ENCODE data around the gene ELAVL4.

ELAVL4 gene

DNA sequence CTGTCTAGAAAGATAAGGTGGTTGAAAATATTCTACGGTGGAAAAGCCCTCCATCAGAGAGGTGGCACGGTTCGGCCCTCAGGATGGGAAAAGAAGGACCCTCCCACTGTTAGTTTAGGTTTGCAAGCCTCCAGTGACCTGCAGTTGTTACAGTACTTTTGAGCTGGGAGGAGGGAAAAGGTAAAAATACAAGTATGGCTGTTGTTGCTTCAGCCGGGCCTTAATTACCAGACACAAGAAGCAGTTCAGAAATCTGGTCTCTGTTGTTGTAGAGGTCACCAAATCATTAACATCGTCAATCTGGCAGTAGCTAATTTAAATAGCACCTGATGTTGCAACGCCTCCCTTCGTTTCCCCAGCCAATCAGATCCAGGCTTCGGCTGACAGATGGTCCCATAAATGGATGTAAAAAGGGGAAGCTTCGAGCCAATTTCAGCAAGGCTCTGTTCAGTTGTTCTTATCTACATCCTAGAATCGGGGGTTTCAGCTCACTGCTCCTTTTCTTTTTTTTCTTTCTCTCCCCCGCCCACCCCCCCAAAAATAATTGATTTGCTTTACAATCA lies at the start of gene ELAVL4:
TSS of gene ELAVL4 (plus strand) at position 424 of the 563 bp plus-strand sequence. CDS start 270 bp downstream, outside the sequence.
- DNase-seq (ENCODE audit: low read depth): no peak

DNA sequence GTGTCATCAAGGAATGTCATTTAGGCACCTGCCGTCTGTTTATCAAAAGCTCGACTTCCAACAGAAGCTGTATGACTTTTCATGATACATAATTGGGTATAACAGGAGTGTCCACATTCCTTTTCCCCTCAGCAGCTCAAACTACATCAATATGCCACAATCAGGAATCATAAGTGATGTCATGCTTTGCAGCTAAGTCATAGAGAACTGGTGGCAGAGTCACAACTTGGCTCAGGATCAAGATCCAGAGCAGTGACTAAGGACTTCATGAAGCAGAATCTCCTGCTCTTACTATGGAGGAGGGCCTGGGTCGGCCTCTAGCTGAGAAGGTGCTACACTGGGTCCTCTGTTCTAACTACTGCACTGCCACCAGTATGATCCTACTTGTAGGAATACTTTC lies 48.4 kb upstream of the ELAVL4 start:
- no peak for DNase-seq (ENCODE audit: low read depth)

DNA sequence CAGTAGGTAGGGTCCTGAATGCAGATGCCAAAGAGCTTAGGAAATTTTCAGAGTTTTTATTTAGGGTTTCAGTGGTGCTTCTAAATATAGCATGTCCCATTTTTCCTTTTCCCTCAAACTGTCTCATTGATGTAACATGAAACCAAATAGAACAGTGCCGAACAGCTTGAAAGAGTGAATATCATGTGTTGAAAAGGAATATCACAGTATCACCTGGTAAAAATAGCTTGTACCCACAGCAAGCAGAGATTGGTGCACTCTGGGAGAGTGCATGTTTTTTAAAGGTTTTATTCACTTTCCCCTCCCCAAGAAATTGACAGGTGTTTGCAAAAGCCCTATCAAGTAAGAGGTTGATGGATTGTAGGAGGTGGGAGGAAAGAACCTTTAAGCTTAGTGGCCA lies 41.9 kb upstream of the ELAVL4 start:
- no peak for DNase-seq (ENCODE audit: low read depth)

GRCh38 chr1:50074931-50075330 lies 33.8 kb upstream of the ELAVL4 start:
- DNase-seq (ENCODE audit: low read depth): no peak

GRCh38 chr1:50077273-50077672 lies 31.4 kb upstream of the ELAVL4 start:
- no peak for DNase-seq (ENCODE audit: low read depth)

GRCh38 chr1:50080904-50081586 lies 27.7 kb upstream of the ELAVL4 start:
- DNase-seq (ENCODE audit: low read depth): no peak

DNA sequence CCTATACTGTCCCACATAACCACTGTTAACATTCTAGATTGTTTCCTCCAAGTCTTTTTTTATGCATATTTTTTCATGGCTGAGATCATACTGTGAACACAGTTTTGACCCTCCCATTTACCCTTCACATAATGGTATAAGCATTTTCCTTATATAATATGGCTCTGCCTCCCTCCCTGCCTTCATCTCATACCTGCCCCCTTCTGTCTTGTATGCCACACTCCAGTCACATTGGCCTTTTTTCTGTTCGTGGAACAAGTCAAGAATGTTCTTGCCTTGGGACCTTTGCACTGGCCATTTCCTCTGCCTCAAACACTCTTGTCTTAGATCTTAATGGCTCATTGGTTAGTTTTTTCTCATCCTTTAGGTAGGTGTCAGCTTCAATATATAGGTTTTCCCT lies 24.3 kb upstream of the ELAVL4 start:
- no peak for DNase-seq (ENCODE audit: low read depth)

DNA sequence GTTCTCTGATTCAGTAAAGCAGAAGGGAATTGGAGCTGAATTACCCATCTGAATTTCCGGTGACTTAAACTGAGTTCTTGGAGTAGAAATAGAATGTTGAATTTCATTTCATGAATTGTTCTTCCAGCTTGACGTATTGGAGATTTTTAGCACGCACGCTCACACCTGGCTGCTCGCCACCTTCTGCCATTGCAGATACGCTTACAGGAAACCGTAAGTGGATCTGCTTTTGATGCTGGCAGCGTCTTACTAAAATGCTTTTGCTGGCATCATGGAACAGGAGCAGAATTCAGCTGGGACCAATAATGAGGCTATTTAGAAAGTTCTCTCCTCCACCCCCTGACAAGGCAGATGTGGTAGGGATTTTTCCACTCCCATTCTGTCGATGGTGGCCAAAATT lies 17.7 kb upstream of the ELAVL4 start:
- DNase-seq (ENCODE audit: low read depth): no peak

- no peak for DNase-seq (ENCODE audit: low read depth)
These were observed 13.0 kb upstream of the ELAVL4 start for GRCh38 chr1:50095716-50096115.

DNA sequence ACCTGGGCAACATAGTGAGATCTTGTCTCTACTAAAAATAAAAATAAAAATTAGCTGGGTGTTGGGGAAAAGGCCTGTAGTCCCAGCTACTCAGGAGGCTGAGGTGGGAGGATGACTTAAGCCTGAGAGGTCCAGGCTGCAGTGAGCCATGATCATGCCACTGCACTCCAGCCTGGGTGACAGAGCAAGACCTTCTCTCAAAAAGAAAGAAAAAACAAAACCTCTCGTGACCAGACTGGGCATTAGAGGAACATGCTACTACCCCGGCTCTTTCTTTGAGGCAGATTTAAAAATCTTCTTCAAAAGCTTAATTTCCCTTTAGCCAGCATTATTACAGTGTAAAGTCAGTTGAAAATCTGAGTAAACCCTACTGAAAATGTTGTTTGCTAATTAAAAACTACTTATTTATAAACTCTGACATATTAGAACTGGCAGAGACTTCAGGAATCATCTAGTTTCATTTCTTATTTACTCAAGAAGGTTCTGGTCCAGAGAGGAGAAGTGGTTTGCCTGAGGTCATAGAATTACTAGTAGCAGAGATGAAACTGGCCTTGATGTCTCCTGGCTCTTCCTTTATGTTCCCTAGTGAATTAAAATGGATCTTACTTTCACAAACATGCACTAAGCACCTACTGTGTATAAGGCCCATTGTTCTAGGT lies 11.6 kb upstream of the ELAVL4 start:
- no peak for DNase-seq (ENCODE audit: low read depth)

DNA sequence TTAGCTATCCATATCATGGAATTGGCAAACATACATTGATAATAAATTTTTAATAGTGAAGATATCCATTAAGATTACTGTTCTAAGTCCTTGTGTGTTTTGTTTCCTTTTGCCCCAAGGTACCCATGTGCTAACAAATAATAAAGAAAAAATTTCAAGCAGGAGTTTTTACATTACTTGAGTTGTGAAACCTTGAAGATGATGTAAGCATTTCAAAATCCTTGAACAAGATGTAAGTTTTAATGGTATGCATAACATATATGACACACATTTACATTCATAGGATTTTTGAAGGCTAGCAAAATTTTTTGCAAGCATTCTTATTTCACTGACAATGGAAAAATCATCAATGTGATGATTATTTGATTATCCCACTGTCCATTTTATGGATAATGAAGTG lies 10.9 kb upstream of the ELAVL4 start:
- DNase-seq (ENCODE audit: low read depth): no peak

DNA sequence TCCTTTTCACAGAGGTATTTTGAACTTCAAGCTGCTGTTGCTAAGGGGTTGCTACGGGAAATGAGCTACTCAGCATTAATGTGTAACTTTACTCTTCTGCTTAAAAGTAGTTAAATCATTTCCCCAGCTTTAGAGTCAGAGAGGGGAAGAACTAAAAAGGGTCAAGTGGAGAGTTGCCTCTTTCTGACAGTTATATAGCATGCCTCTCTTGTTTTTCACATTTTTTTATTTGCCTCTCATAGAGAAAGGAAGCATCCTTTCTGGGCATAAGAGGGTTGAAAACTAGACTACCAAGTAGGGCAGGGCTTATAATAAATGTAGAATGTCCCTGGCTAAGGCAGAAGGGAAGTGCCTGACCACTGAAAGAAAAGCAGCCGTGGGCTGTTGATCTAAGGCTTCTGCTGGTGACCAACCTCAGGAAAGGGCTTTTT lies 10.1 kb upstream of the ELAVL4 start:
- DNase-seq (ENCODE audit: low read depth): no peak

GRCh38 chr1:50099654-50100053 lies 9.1 kb upstream of the ELAVL4 start:
- DNase-seq (ENCODE audit: low read depth): no peak

DNA sequence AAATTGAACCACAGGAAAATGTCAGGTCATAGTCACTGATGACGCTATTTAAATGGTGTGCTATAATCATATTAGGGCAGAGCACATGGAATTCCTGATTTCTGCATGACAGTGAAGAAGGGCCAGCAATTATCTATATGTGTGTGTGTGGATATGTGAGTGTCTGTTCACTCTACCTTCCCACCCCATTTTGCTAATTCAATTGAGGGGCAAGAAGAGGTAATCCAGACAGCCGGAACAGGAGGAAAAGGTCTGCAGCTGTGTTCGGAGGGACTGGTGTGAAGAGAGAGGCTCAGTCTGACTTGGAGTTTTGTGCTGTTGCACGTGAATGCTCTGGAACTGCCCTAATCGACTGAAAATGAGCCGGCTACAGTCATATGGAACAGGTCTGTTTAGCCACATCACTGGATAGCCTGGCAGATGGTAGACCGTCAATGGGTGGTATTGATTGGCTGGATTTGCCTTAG lies 5.1 kb upstream of the ELAVL4 start:
- DNase-seq (ENCODE audit: low read depth): no peak

- no peak for DNase-seq (ENCODE audit: low read depth)
These were observed 3.3 kb upstream of the ELAVL4 start for GRCh38 chr1:50105433-50105832.

- DNase-seq (ENCODE audit: low read depth): no peak
These were observed 2.5 kb upstream of the ELAVL4 start for GRCh38 chr1:50106095-50106761.

GRCh38 chr1:50109116-50109515 lies 396 bp downstream of the ELAVL4 start:
- DNase-seq (ENCODE audit: low read depth): no peak

GRCh38 chr1:50109647-50110075 lies 941 bp downstream of the ELAVL4 start:
- DNase-seq (ENCODE audit: low read depth): no peak

GRCh38 chr1:50110151-50110550 lies 1.4 kb downstream of the ELAVL4 start:
- DNase-seq (ENCODE audit: low read depth): no peak

DNA sequence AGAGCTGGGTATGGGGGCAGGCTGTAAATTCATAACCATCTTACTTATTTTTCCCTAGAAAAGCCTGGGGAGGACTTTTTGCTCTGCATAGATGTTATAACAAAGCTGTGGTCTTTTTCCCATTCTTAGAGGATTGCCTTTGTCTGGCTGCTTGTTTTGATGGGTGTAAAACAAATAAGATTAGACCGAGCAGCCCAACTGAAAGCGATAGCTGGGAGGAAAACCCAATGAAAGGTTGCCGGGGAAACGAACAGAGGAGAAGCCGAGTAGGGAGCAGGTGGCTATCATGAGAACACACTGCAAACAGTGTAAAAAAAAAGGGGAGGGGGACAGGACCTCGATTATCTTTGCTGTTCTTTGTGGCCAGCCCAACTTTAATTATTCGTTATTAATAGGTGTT lies 1.9 kb downstream of the ELAVL4 start:
- no peak for DNase-seq (ENCODE audit: low read depth)

DNA sequence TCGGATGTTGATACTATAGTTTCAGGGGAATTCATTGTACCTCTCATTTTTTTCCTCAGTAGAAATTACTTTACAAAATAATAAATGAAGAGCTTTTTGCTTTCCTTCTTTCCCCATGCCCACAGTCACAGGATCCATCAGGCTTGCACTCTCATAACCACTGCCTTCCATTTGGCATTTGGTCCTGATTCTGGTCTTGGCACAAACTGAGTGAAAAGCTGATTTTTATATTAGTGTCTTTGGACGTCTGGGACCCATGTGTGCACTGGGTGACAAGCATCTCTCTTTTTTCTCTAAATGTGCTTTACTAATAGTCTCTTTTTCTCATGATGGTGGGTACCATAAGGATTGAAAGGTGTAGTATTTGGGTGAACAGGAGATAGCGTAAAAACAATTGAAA lies 2.8 kb downstream of the ELAVL4 start:
- DNase-seq (ENCODE audit: low read depth): no peak

DNA sequence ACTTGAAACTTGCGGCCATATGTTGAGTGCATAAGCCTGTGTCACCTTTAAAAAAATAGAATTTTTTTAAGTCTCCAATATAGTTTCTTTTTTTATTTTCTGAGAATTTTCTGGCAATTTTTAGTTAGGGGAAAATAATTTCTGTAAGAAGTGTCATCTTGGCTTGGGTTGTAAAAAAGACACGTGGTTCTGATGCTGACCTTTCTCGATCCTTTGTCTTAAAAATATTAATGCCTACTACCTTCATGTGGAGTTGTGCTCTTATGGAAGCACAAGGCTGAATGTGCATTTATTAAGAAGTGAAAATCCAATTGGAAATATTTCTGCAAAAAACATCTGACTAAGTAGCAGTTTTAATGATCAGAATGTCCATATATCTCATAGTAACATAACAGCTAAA lies 3.5 kb downstream of the ELAVL4 start:
- no peak for DNase-seq (ENCODE audit: low read depth)

DNA sequence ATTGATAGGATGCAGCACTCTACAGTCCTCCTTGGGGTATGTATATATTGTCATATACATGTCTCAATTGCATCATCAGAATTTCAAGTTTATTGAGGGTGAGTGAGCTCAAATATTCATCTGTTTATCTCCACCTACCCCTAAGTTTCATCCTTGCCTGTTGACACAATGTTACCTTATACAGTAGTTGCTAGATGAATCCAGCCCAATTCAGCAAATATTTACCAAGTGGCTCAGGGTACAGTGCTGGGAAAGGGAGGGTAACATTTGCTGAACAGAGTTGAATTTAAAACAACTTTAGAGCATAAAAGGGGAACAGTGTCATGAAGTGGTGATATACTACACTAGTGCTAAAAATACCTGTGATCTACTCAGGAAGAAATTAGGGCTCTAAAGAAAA lies 14.4 kb downstream of the ELAVL4 start:
- no peak for DNase-seq (ENCODE audit: low read depth)
